ENCODE measurements around the gene POF1B. TPM values are rescaled to one million over a fixed set of nuclear protein-coding genes. Genes with fewer than 3 reads are reported as not detected.
"Not testable (repeated sequence)": the region's sequence is repeated elsewhere in the genome, so short reads cannot be mapped to it uniquely, and the experiment has no call there.

The POF1B gene
- total and polyA plus RNA-seq, 2 donors from 2014 or later = 0.62 to 13.1 TPM

DNA sequence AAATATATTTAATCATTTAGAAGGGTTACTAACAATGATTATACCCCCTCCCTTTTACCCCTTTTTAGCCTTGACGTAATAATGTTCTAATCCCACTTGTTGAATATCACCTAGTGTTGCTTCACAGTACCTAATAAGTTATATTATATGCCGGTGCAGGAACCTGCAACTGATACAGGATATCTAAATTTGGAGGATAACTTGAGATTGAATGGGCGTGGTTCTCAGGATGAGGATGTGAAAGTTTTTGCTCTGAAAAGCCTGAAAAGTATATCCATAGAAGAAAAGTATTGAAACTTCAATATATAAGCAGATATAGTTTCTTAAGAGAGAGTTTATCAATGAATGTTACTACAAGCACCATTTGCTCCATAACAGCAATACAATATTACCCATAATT lies 75.9 kb downstream of the POF1B start:
- FAIRE-seq (no peak), DNase-seq (no peak)
- Histone ChIP-seq H3K36me3 (ENCODE audit: control insufficient read depth in 2 of 3, insufficient read depth in 3 of 3, low read length in 3 of 3) (no peaks in the 10 kb centered on the region), H3K27ac (ENCODE audit: low read depth in 2 of 2, low read length in 2 of 2) (no peak overlapping the region), H3K9ac (ENCODE audit: low read length in 3 of 3) (no peak overlapping the region), H3K4me1 (ENCODE audit: control insufficient read depth in 2 of 3, insufficient read depth in 2 of 3, low read depth in 1 of 3, low read length in 3 of 3) (no peaks in the 10 kb centered on the region), H3K27me3 (ENCODE audit: control insufficient read depth, insufficient read depth, low read length) (no peaks in the 10 kb centered on the region), H3K4me3 (ENCODE audit: low read length in 3 of 3) (no peak overlapping the region), H3K9me3 (ENCODE audit: control insufficient read depth in 2 of 3, insufficient read depth in 1 of 3, low read length in 3 of 3) (no peaks in the 10 kb centered on the region)
- TF ChIP-seq, protein P1, sequence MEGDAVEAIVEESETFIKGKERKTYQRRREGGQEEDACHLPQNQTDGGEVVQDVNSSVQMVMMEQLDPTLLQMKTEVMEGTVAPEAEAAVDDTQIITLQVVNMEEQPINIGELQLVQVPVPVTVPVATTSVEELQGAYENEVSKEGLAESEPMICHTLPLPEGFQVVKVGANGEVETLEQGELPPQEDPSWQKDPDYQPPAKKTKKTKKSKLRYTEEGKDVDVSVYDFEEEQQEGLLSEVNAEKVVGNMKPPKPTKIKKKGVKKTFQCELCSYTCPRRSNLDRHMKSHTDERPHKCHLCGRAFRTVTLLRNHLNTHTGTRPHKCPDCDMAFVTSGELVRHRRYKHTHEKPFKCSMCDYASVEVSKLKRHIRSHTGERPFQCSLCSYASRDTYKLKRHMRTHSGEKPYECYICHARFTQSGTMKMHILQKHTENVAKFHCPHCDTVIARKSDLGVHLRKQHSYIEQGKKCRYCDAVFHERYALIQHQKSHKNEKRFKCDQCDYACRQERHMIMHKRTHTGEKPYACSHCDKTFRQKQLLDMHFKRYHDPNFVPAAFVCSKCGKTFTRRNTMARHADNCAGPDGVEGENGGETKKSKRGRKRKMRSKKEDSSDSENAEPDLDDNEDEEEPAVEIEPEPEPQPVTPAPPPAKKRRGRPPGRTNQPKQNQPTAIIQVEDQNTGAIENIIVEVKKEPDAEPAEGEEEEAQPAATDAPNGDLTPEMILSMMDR (IDR thresholded peaks at IDR 0.05; ENCODE audit: borderline replicate concordance, extremely low read depth, insufficient read depth) = no peak
- intact Hi-C loops (cut with DNase I) = no loop called here

- Histone ChIP-seq H3K27ac (ENCODE audit: low read depth in 2 of 2, low read length in 2 of 2) (no peak overlapping the region), H3K4me1 (ENCODE audit: control insufficient read depth in 2 of 3, insufficient read depth in 2 of 3, low read depth in 1 of 3, low read length in 3 of 3) (no peaks in the 10 kb centered on the region), H3K27me3 (ENCODE audit: control insufficient read depth, insufficient read depth, low read length) (no peaks in the 10 kb centered on the region), H3K9ac (ENCODE audit: low read length in 3 of 3) (no peak overlapping the region), H3K9me3 (ENCODE audit: control insufficient read depth in 2 of 3, insufficient read depth in 1 of 3, low read length in 3 of 3) (no peaks in the 10 kb centered on the region), H3K36me3 (ENCODE audit: control insufficient read depth in 2 of 3, insufficient read depth in 3 of 3, low read length in 3 of 3) (no peaks in the 10 kb centered on the region), H3K4me3 (ENCODE audit: low read length in 3 of 3) (no peak overlapping the region)
- FAIRE-seq (no peak), DNase-seq (no peak)
- TF ChIP-seq, protein P1 (IDR thresholded peaks at IDR 0.05; ENCODE audit: borderline replicate concordance, extremely low read depth, insufficient read depth) = no peak
- intact Hi-C loops (cut with DNase I) = no loop called here
Observed at GRCh38 chrX:85288992-85289723, 90.3 kb downstream of the POF1B start.

DNA sequence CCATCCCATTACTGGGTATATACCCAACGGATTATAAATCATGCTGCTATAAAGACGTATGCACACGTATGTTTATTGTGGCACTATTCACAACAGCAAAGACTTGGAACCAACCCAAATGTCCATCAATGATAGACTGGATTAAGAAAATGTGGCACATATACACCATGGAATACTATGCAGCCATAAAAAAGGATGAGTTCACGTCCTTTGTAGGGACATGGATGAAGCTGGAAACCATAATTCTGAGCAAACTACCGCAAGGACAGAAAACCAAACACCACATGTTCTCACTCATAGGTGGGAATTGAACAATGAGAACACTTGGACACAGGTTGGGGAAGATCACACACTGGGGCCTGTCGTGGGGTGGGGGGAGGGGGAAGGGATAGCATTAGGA lies 94.2 kb downstream of the POF1B start:
- H3K4me1 ChIP-seq (ENCODE audit: control insufficient read depth in 2 of 3, insufficient read depth in 2 of 3, low read depth in 1 of 3, low read length in 3 of 3); H3K9ac ChIP-seq (ENCODE audit: low read length in 3 of 3); FAIRE-seq; H3K9me3 ChIP-seq (ENCODE audit: control insufficient read depth in 2 of 3, insufficient read depth in 1 of 3, low read length in 3 of 3); H3K4me3 ChIP-seq (ENCODE audit: low read length in 3 of 3); DNase-seq; intact Hi-C loops (cut with DNase I); H3K27ac ChIP-seq (ENCODE audit: low read depth in 2 of 2, low read length in 2 of 2); H3K27me3 ChIP-seq (ENCODE audit: control insufficient read depth, insufficient read depth, low read length); H3K36me3 ChIP-seq (ENCODE audit: control insufficient read depth in 2 of 3, insufficient read depth in 3 of 3, low read length in 3 of 3): not testable (repeated sequence)

- intact Hi-C loops (cut with DNase I) = no loop called here
- TF ChIP-seq, protein P1 (IDR thresholded peaks at IDR 0.05; ENCODE audit: borderline replicate concordance, extremely low read depth, insufficient read depth) = no peak
- Histone ChIP-seq H3K4me1 (ENCODE audit: control insufficient read depth in 2 of 3, insufficient read depth in 2 of 3, low read depth in 1 of 3, low read length in 3 of 3) (no peaks in the 10 kb centered on the region), H3K4me3 (ENCODE audit: low read length in 3 of 3) (peak overlapping the region; percentile 69 to 86 (median 84)), H3K9ac (ENCODE audit: low read length in 3 of 3) (peak overlapping the region; percentile 60 to 89 (median 81)), H3K36me3 (ENCODE audit: control insufficient read depth in 2 of 3, insufficient read depth in 3 of 3, low read length in 3 of 3) (no peaks in the 10 kb centered on the region), H3K9me3 (ENCODE audit: control insufficient read depth in 2 of 3, insufficient read depth in 1 of 3, low read length in 3 of 3) (no peaks in the 10 kb centered on the region), H3K27me3 (ENCODE audit: control insufficient read depth, insufficient read depth, low read length) (no peaks in the 10 kb centered on the region), H3K27ac (ENCODE audit: low read depth in 2 of 2, low read length in 2 of 2) (peak overlapping the region; percentile 53 to 74)
- DNase-seq (peak; percentile 53 to 73 (median 60)), FAIRE-seq (no peak)
Observed at GRCh38 chrX:85244450-85245211, 134.8 kb downstream of the POF1B start.
